Measurements from ENCODE around the gene NOTCH3. TPM values are rescaled to one million over a fixed set of nuclear protein-coding genes. Genes with fewer than 3 reads are reported as not detected.
A peak's percentile ranks its signal among the peaks of the same experiment; 100 is the strongest.

NOTCH3 gene
- total RNA-seq, 1 donor from 2014 or later, result 559 TPM

- Mint-ChIP-seq H3K27me3 (ENCODE audit: low read depth) (no peaks in the 10 kb centered on the region), H3K4me1 (ENCODE audit: low read depth) (peaks cover 23% of the 10 kb centered on the region), H3K27ac (ENCODE audit: unreplicated experiment) (peak overlapping the region; percentile 91), H3K9me3 (ENCODE audit: low read depth) (no peaks in the 10 kb centered on the region), H3K36me3 (ENCODE audit: low read depth) (peaks cover 10% of the 10 kb centered on the region), H3K4me3 (ENCODE audit: unreplicated experiment) (peak overlapping the region; percentile 92)
- no peak for DNase-seq (ENCODE audit: low spot score)
- TF ChIP-seq CTCF (IDR thresholded peaks at IDR 0.05), result no peak
Observed at GRCh38 chr19:15124572-15125231, 76.1 kb downstream of the NOTCH3 start.

- H3K27me3 Mint-ChIP-seq (ENCODE audit: low read depth), result no peaks in the 10 kb centered on the region
- DNase-seq (ENCODE audit: low spot score), result no peak
- peaks cover 13% of the 10 kb centered on the region for H3K36me3 Mint-ChIP-seq (ENCODE audit: low read depth)
- TF ChIP-seq CTCF (IDR thresholded peaks at IDR 0.05), result no peak
- peak overlapping the region; percentile 75 for H3K27ac Mint-ChIP-seq (ENCODE audit: unreplicated experiment)
- H3K9me3 Mint-ChIP-seq (ENCODE audit: low read depth), result no peaks in the 10 kb centered on the region
- H3K4me3 Mint-ChIP-seq (ENCODE audit: unreplicated experiment), result peak overlapping the region; percentile 92
- peaks cover 23% of the 10 kb centered on the region for H3K4me1 Mint-ChIP-seq (ENCODE audit: low read depth)
Observed at GRCh38 chr19:15123900-15124299, 76.9 kb downstream of the NOTCH3 start.

- no peak overlapping the region for H3K4me3 Mint-ChIP-seq (ENCODE audit: unreplicated experiment)
- H3K4me1 Mint-ChIP-seq (ENCODE audit: low read depth), result peaks cover 23% of the 10 kb centered on the region
- H3K36me3 Mint-ChIP-seq (ENCODE audit: low read depth), result peaks cover 20% of the 10 kb centered on the region
- no peak for DNase-seq (ENCODE audit: low spot score)
- H3K27me3 Mint-ChIP-seq (ENCODE audit: low read depth), result no peaks in the 10 kb centered on the region
- peak overlapping the region; percentile 75 for H3K27ac Mint-ChIP-seq (ENCODE audit: unreplicated experiment)
- TF ChIP-seq CTCF (IDR thresholded peaks at IDR 0.05), result no peak
- H3K9me3 Mint-ChIP-seq (ENCODE audit: low read depth), result no peaks in the 10 kb centered on the region
Observed at GRCh38 chr19:15123031-15123890, 77.5 kb downstream of the NOTCH3 start.

GRCh38 chr19:15122331-15123030 is 78.3 kb downstream of the NOTCH3 start:
- Mint-ChIP-seq H3K27ac (ENCODE audit: unreplicated experiment) (no peak overlapping the region), H3K4me1 (ENCODE audit: low read depth) (peaks cover 23% of the 10 kb centered on the region), H3K9me3 (ENCODE audit: low read depth) (no peaks in the 10 kb centered on the region), H3K27me3 (ENCODE audit: low read depth) (no peaks in the 10 kb centered on the region), H3K4me3 (ENCODE audit: unreplicated experiment) (no peak overlapping the region), H3K36me3 (ENCODE audit: low read depth) (peaks cover 25% of the 10 kb centered on the region)
- no peak for DNase-seq (ENCODE audit: low spot score)
- no peak for TF ChIP-seq CTCF (IDR thresholded peaks at IDR 0.05)

Data from chondrocyte (in vitro differentiated cells).